GM19025 (cell line): Measurements from ENCODE around the gene PRDM16.

Source experiments
- ATAC-seq: cut with Tn5 transposase; IDR thresholded peaks from one replicate; pipeline ENCODE4 v1.9.1; 2021; ENCODE audit warnings: mild to moderate bottlenecking, low read depth, moderate library complexity; ENCODE audit not compliant: unreplicated experiment

The PRDM16 gene

DNA sequence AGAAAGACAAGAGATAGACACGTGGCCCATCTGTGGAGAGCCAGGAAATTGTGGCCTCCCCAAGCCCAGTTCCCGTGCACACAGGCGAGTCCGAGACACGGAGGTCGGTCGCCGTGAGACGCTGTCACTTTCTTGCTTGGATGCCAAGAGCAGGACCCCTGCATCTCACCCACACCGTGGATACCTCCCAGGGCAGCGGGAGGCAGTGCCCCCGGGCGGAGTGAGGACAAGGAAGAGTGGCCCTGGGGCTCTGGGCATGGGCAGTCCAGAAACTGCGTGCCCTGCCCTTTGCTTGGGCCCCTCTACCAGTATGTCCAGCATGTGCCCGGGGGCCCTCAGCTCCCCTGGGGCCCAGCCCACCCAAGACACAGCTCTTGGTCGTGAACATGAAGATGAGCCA is 360.8 kb downstream of the PRDM16 start:
- no peak for ATAC-seq

DNA sequence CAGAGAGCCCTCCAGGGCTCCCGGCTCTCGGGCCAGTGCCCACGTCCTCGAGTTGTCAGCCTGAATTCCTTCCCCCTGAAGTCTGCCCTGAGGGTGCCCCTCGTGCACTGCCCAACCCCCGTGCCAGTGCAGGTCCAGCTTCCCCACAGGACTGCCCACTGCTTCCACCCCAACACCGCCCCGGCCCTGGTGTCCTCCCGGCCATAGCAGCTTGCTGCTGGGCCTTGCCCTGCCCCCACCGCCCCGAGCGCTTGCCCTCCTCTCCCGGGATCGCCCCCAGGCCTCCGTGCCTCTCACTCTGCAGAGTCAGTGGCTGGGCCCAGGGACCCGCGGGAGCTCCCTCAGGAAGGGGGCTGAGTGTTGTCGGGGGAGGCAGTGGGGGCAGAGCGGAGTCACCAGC is 361.4 kb downstream of the PRDM16 start:
- ATAC-seq = no peak

DNA sequence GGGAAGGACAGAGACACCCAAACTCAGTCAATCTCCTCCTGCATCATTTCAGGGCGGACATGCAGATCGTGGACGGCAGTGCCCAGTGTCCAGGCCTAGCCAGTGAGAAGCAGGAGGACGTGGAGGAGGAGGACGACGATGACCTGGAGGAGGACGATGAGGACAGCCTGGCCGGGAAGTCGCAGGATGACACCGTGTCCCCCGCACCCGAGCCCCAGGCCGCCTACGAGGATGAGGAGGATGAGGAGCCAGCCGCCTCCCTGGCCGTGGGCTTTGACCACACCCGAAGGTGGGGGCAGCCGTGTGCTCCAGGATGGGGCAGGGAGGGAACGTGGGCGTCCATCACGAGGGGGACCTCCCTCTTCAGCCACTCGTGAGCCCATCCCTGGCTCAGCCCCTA is 361.8 kb downstream of the PRDM16 start:
- ATAC-seq = no peak

DNA sequence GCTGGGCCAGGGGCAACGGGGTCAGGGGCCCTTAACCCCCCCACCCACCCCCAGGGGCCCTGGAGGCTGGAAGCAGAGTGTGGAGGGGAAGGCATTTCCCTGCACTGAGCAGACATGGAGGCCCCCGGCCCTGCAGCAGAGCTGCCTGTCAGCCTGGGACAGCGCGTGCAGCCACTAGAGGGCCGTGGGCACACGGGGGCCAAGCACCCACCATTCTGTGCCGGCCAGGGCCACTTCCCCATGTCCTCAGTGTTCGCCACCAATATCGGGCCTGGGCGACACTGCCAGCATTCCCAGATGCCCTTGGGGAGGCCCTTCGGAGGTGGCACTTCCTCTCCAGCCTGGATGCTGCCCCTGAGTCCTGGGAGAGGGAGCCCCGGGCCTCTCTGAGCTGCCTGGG is 362.3 kb downstream of the PRDM16 start:
- ATAC-seq = no peak

DNA sequence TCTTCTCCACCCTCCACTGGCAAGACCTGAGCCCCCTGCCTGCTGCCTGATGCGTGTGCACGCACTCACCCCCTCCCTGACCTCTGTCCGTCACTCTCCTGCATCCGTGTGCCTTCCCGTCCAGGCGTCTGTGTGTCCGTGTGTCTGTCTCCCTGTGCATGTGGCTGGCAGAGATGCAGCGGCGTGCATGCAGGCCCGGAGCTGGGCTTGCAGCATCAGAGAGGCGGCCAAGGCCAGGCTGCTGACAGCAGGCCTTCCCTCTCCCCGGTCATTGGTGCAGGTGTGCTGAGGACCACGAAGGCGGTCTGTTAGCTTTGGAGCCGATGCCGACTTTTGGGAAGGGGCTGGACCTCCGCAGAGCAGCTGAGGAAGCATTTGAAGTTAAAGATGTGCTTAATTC is 362.7 kb downstream of the PRDM16 start:
- no peak for ATAC-seq

DNA sequence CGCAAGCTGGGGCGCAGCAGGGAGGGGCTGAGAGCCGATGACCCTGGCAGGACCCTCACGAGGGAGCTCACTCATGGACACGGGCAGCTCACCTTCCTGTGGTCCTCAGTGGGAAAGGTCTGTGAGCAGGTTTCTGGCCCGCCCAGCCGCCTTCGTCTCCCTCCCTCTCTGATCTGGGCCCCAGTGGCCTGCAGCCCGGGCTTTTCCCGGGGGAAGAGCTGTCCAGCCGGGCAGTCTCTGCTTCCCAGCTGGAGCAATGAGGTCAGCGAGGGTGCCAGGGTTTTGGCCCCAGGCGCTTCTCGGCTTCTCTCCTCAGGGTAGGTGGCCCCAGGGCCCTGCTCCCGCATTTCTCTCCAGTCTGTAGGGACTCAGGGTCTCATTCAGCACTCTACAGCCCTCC is 363.3 kb downstream of the PRDM16 start:
- no peak for ATAC-seq

DNA sequence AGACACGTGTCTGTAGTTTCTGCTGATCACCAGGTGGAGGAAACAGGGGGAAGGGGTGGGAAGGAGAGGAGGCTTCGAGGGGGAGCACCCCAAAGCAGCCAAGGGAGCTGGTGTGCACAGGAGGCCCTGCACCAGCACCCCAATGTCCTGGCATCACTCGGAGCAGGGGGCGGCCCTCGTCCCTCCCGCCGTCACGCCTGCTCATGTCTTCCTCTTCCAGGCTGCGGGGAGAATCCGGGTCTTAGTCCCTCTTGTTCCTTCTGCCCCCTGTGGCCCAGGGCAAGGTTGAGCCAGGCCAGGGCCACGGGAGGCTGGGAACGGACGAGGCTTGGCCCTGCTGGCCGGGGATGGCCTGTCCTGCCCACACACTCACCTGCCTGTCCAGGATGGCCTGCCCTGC is 364.1 kb downstream of the PRDM16 start:
- no peak for ATAC-seq

DNA sequence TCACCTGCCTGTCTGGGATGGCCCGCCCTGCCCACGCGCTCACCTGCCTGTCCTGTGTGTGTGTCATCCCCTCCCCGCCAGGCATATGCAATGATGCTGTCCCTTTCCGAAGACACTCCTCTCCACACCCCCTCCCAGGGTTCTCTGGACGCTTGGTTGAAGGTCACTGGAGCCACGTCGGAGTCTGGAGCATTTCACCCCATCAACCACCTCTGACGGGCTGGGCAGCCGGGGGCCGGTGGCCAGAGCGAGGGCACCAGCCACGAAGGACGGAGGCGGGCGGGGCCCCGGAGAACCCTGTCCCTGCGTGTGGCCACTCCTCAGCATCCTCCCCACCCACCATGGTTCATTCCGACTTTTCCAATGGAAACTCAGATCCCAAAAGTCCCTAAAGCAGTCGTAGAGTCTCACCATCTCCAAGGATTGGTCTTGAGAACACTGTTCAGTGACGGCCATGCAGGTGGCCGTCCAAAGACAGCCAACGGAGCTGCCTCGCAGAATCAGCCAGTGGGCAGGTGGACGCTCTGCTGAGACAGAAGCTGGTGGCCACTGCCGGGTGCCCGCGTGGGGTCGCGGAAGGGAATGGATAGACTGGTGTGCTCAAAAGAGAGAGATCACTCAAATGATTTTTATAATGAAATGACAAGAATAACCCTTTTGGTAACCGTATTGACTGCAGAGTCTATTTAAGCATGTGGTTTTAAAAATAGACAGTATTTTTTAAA is 364.8 kb downstream of the PRDM16 start:
- ATAC-seq = no peak

DNA sequence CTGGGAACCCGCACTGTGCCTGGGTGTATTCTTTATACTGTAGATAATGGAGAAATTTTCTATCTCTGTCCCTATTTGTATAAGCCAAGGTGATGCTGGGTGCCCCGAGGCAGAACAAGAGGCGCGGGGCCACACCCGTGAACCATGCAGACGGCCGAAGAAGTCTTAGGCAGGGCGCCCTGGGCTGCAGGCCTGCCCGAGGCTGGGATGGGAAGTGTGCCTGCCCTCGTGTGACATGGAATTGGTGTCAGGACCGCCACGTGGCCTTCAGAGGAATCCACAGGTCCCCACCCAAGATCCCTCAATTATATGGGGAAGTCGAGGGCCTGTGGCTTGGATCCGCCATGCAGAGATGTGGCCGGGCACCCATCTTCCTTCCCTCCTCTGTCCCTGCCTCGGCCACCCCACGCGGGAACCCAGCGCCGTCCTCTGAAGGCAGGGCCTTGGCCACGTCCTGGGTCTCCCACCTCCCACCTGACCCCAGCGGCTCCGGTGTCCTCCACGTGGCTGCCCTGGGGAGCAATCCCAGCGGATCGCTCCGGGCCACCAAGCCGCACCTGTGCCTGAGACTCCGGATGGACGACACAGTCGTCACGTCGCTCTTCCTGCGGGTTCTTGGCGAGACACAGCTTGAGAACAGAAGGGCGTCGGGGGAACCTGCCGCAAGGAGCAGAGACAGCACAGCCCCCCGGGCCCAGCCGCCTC is 365.6 kb downstream of the PRDM16 start:
- no peak for ATAC-seq

DNA sequence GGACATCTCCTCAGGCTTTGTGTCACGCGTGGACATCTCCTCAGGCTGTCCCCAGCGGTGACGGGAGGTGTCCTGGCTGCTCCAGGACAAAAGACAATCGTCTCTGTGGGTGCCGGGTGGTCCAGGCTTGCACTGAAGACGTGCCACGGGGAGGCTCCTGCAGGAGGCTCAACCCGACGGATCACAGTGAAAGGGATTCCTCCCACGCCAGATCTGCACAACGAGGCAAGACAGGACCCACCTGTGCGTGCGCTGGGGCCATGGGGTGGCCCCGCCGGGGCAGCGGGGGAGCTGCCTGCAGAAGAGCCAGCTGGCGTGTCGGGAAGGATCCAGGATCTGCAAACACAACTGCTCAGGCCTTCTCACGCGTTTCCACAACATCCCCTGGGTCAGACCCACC is 366.7 kb downstream of the PRDM16 start:
- no peak for ATAC-seq

DNA sequence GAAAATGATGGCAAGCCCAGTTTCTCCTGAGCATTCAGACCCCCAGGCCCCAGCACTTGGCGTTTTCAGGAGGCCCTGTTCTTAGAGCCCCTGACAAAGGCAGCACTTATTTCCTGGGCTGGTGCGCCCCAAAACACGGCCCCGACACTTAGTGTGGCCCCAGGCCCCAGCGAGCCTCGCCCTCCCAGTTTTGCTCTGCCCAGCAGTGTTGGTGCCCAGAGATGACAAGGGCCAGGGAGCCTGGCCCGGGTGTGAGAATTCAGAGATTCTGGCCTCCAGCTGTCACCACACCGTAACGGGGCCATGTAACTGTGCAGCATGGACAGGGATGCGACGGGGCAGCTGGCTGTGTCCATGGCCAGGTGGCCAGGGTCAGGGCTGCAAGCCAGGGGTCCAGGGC is 367.4 kb downstream of the PRDM16 start:
- no peak for ATAC-seq

DNA sequence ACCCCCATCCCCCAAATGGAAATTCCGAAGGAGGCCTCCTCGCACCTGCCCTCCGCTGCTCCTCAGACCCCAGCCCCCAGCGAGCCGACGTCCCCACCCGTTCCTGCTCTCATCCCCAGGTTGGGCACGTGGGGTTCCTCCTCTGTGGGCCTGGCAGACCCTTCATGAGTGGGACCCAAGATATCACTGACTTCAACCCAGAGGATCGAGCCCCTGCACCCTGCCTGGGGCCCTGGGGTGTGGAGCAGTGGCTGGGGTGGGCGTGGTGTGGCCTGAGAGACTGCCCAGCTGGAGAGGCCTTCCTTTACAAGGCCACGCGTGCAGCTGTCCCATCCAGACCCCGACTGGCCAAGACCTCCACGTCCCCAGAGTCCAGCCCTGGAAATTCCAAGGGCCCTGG is 367.9 kb downstream of the PRDM16 start:
- ATAC-seq = no peak

DNA sequence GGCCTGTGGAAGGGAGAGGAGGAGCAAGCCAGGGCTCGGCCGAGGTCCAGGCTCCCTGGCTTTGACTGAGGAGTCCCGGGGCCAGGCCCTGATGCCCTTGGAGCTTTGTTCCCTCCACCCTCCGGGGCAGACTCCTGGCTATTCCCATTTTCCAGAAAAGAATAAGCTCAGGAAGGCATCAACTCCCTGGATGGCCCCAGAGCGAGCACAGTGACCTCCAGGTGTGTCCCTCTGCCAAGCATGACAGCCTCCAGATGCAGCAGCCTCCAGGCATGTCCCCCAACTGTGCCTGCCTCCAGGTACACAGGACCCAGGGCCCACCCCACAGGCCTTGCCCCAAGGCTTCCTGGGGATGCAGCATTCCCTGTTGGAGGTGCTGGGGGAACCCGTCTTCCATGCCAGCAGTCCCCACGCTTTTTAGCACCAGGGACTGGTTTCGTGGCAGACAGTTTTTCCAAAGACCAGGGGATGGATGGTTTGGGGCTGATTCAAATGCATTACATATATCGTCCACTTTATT is 369.7 kb downstream of the PRDM16 start:
- no peak for ATAC-seq

DNA sequence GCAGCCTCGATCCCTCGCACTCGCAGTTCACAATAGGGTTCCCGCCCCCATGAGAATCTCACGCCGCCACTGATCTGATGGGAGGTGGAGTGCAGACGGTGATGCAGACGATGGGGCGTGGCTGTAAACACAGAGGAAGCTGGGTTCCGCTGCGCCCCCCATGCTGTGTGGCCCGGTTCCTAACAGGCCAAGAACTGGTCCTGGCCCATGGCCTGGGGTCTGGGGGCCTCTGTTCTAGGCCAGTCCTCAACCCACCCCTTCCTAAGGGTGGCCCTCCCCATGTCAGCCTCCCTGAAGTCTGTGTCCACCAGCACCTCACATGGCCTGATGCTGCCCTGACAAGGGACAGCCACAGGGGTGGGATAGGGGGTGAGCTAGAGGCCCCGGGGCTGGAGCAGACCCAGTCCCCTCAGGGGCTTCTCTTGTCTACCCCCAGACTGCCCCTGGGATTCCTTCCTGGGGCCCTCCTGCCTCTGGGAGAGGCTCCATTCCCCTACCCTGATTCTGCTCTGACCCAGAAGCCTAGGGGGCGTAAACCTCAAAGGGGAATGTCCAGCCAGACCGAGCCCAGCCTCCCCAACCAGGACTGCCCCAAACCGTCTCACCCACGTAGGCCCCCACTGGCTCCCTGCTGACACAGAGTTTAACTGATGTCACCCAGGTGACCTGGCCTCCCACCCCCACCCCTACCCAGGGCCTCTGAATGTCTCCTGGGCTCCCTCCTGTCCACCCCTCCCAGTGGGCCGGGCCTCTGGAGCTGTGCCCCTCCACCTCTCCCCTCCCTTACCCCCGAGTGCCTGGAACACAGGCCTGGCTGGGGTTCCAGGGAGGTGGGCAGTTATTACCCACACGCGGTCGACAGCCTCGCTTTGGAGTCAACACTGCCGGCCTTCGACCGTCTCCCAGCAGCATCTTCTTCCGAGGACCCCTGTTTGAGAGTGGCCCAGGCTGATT is 370.6 kb downstream of the PRDM16 start:
- ATAC-seq = no peak

DNA sequence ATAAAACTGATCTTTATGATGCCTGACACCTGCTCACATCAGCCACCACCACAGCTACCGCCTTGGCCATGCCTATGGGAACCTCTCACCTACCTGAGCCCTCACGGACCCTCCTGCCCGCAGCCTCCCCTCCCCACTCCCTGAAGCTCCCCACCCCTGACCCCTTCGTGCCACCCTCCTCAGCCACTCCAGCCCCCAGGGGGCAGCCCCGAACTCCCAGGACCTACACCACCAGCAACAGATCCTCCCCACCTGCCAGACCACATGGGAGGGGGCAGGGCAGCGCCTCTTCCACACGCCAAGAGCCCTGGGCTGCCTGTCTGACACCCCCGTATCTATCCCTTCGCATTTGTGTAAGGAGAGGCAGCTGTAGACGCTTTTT is 371.3 kb downstream of the PRDM16 start:
- no peak for ATAC-seq

DNA sequence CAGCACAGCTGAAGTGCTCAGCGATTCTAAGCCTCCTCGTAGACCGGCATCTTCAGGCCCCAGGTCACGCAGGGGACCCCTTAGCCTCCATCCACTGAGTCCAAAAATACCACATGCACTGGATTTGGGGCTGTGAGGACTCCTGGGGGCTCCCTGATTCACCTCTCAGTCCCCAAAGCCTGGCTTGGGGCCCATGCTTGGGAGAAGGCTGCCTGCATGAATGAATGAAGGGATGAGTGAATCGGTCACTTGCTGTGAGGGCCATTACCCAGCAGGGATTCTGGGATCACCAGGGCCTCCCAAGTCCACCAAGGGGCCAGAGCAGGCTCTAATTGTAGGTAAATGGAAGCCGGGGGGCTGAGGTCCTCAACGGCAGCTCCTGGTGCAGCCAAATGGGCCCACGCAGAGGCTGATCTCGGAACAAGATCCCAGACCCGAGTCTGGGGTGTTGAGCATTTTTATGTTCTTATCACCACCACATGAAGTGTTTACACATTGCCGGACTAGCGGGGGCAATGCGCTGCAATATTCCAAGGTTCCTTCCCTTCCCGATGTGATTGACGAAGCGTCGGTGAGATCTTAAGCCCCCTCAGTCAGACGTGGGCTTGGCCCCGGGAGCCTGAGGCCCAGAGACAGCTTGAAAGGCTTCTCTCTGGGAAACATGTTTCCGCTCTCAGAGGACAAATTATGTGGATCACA is 371.9 kb downstream of the PRDM16 start:
- ATAC-seq = no peak

DNA sequence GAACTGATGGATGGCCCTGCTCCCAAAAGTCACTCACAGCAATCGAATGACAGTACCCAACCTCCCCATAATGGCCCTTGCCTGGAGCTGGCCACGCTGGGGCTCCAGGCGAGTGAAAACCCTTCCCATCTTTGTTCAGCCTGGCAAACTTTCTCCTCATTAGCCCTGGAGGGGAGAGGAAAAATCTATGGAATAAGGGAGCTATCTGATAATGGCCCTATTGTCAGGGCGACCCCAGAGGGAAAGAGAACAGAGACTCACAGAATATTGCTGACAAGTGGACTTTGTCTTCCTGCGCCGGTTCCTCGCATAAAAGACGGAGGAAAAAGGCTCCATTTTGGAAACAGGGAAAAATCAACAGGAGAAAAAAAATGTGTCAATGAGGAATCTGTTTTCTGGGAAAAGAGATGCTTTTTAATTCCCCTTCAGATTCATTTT is 372.4 kb downstream of the PRDM16 start:
- ATAC-seq = no peak

DNA sequence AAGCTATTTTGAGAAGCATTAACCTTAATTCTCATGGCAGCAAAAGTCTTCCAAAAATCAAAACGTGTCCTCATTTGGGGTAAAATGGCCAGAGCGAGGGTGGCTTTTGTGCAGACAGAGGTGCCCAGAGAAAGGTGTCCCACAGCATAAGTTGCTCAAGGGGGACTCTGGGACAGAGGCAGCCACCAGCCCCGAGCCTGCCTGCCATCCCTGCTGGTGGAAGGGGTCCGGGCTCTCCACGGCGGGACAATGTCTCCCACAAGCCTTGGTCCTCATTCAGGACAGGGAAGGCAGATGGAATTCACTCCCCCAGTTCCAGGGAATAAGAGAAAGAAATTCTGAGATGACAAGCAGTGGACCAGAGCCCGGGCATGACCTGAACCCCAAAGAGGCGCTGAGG is 372.9 kb downstream of the PRDM16 start:
- no peak for ATAC-seq

DNA sequence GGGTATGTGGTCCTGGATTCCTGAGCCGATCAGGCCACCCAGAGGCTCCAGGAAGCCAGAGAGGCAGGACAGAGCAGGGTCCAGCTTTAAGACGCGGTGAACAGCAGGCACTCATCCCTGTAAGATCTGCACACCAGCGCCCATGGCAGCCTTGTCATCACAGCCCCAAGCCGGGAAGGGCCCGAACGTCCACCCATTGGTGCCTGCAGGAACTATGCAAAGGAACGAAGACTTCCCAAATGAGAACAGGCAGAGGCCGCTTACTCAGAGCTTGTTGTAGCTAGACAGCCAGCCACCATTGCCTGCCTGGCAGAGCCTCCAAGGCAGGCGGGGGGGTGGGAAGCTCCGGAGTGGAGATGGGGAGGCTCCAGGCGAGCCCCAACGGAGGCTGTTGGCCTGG is 373.3 kb downstream of the PRDM16 start:
- ATAC-seq = no peak

DNA sequence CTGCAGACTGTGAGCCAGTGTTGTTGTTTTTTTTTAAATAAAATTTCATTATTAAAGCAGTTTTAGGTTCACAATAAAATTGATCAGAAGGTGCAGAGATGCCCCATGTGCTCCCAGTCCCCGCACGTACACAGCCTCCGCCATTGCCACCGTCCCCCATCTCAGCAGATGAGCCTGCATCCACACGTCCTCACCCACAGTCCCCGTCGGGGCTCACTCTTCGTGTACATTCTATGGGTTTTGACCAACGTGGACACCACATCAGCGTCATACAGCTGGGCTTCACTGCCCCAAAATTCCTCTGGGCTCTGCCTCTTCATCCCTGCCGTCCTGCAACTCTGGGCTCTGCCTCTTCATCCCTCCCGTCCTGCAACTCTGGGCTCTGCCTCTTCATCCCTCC is 373.9 kb downstream of the PRDM16 start:
- no peak for ATAC-seq
